OCI-LY3 (cell line): ENCODE measurements around the gene MAB21L3.

Experiments
- EZH2phosphoT487 ChIP-seq: fragments of 200-600 bp; shearing (Covaris generic); IDR thresholded peaks from 2 replicates; pipeline ENCODE4 v1.6.1; 2018; ENCODE audit warnings: antibody characterized with exemption, mixed run types, low read depth
- TF ChIP-seq, protein P1 (sequence below): fragments of 200-600, 300-600 bp; sonication (generic); IDR thresholded peaks from 2 replicates; pipeline ENCODE4 v1.5.1; 2014; ENCODE audit warnings: antibody characterized with exemption, low read length, low read depth

GRCh38 chr1:116099919-116100318, 11.3 kb upstream of the MAB21L3 start:
- TF ChIP-seq, protein P1, sequence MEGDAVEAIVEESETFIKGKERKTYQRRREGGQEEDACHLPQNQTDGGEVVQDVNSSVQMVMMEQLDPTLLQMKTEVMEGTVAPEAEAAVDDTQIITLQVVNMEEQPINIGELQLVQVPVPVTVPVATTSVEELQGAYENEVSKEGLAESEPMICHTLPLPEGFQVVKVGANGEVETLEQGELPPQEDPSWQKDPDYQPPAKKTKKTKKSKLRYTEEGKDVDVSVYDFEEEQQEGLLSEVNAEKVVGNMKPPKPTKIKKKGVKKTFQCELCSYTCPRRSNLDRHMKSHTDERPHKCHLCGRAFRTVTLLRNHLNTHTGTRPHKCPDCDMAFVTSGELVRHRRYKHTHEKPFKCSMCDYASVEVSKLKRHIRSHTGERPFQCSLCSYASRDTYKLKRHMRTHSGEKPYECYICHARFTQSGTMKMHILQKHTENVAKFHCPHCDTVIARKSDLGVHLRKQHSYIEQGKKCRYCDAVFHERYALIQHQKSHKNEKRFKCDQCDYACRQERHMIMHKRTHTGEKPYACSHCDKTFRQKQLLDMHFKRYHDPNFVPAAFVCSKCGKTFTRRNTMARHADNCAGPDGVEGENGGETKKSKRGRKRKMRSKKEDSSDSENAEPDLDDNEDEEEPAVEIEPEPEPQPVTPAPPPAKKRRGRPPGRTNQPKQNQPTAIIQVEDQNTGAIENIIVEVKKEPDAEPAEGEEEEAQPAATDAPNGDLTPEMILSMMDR, result no peak
- TF ChIP-seq EZH2phosphoT487, result no peak
